Measurements from ENCODE around the gene SLC25A36.
"Not testable (repeated sequence)": the region's sequence is repeated elsewhere in the genome, so short reads cannot be mapped to it uniquely, and the experiment has no call there.

The SLC25A36 gene

DNA sequence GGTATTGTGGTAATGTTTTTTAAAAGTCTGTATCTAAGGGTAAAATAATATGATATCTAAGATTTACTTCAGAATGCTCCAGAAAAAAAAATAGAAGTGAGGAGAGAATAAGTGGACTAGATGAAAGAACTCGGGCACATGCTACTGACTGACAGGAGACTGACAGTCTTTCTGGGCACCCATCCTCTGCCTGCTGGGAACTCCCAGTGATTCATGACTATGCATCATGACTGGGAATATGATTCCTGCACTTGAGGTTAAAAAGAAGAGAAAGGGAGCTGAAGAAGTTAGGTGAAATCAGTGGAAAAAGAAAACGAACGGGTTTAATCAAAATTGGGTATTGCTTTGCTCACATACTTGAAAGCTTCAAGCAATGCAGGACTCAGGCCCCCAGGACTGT lies 73.8 kb downstream of the SLC25A36 start:
- Histone ChIP-seq H3K27ac (ENCODE audit: low read length) (no peak overlapping the region), H3K9ac (ENCODE audit: low read length) (no peak overlapping the region), H3K4me1 (ENCODE audit: low read length) (0 out of 2 replicates have a peak, but pooled peaks cover 2% of the 10 kb centered on the region), H2AFZ (ENCODE audit: low read depth, low read length) (no peak overlapping the region), H3K36me3 (replicated peaks; ENCODE audit: low read depth, low read length) (no peaks in the 10 kb centered on the region), H3K4me2 (ENCODE audit: low read length) (no peak overlapping the region), H3K4me3 (ENCODE audit: low read length) (no peak overlapping the region), H3K27me3 (ENCODE audit: low read depth, low read length) (peaks cover 8% of the 10 kb centered on the region; the same call in 1 of the 2 replicates), H3K9me3 (ENCODE audit: insufficient read depth, low read length) (no peaks in the 10 kb centered on the region), H3K79me2 (ENCODE audit: low read length) (no peaks in the 10 kb centered on the region), H4K20me1 (ENCODE audit: insufficient read depth, low read length) (no peaks in the 10 kb centered on the region)
- no peak for TF ChIP-seq EZH2phosphoT487 (IDR thresholded peaks at IDR 0.05; ENCODE audit: low read depth)
- no peak for TF ChIP-seq CTCF (IDR thresholded peaks at IDR 0.05; ENCODE audit: low read depth, low read length)

- H2AFZ ChIP-seq (ENCODE audit: low read depth, low read length); H3K79me2 ChIP-seq (ENCODE audit: low read length); H3K4me1 ChIP-seq (ENCODE audit: low read length); H3K36me3 ChIP-seq (replicated peaks; ENCODE audit: low read depth, low read length); H3K9ac ChIP-seq (ENCODE audit: low read length); H4K20me1 ChIP-seq (ENCODE audit: insufficient read depth, low read length); H3K4me3 ChIP-seq (ENCODE audit: low read length); H3K9me3 ChIP-seq (ENCODE audit: insufficient read depth, low read length); H3K4me2 ChIP-seq (ENCODE audit: low read length); H3K27me3 ChIP-seq (ENCODE audit: low read depth, low read length); H3K27ac ChIP-seq (ENCODE audit: low read length): not testable (repeated sequence)
These were observed 76.0 kb downstream of the SLC25A36 start for GRCh38 chr3:141017366-141018322.

GRCh38 chr3:141019244-141019643 lies 77.6 kb downstream of the SLC25A36 start:
- no peaks in the 10 kb centered on the region for H3K4me1 ChIP-seq (ENCODE audit: low read length)
- H3K4me3 ChIP-seq (ENCODE audit: low read length), result no peak overlapping the region
- H3K4me2 ChIP-seq (ENCODE audit: low read length), result no peak overlapping the region
- no peaks in the 10 kb centered on the region for H3K9me3 ChIP-seq (ENCODE audit: insufficient read depth, low read length)
- TF ChIP-seq CTCF (IDR thresholded peaks at IDR 0.05; ENCODE audit: low read depth, low read length), result no peak
- no peak for TF ChIP-seq EZH2phosphoT487 (IDR thresholded peaks at IDR 0.05; ENCODE audit: low read depth)
- no peak overlapping the region for H3K9ac ChIP-seq (ENCODE audit: low read length)
- no peak overlapping the region for H2AFZ ChIP-seq (ENCODE audit: low read depth, low read length)
- no peaks in the 10 kb centered on the region for H3K79me2 ChIP-seq (ENCODE audit: low read length)
- H3K27ac ChIP-seq (ENCODE audit: low read length), result no peak overlapping the region
- no peaks in the 10 kb centered on the region for H3K36me3 ChIP-seq (replicated peaks; ENCODE audit: low read depth, low read length)
- H4K20me1 ChIP-seq (ENCODE audit: insufficient read depth, low read length), result no peaks in the 10 kb centered on the region
- H3K27me3 ChIP-seq (ENCODE audit: low read depth, low read length), result peaks cover 8% of the 10 kb centered on the region; the same call in 1 of the 2 replicates

- Histone ChIP-seq H3K27me3 (ENCODE audit: low read depth, low read length) (peaks cover 10% of the 10 kb centered on the region), H3K9ac (ENCODE audit: low read length) (no peak overlapping the region), H3K4me3 (ENCODE audit: low read length) (no peak overlapping the region), H4K20me1 (ENCODE audit: insufficient read depth, low read length) (no peaks in the 10 kb centered on the region), H3K79me2 (ENCODE audit: low read length) (no peaks in the 10 kb centered on the region), H3K4me2 (ENCODE audit: low read length) (no peak overlapping the region), H3K9me3 (ENCODE audit: insufficient read depth, low read length) (no peaks in the 10 kb centered on the region), H3K4me1 (ENCODE audit: low read length) (no peaks in the 10 kb centered on the region), H3K36me3 (replicated peaks; ENCODE audit: low read depth, low read length) (no peaks in the 10 kb centered on the region), H3K27ac (ENCODE audit: low read length) (no peak overlapping the region), H2AFZ (ENCODE audit: low read depth, low read length) (no peak overlapping the region)
- no peak for TF ChIP-seq CTCF (IDR thresholded peaks at IDR 0.05; ENCODE audit: low read depth, low read length)
- no peak for TF ChIP-seq EZH2phosphoT487 (IDR thresholded peaks at IDR 0.05; ENCODE audit: low read depth)
These were observed 78.7 kb downstream of the SLC25A36 start for GRCh38 chr3:141020143-141020830.

All from OCI-LY3 (cell line).